GM18868 (cell line): Measurements from ENCODE around the gene CST2.
"Not testable (repeated sequence)": the region's sequence is repeated elsewhere in the genome, so short reads cannot be mapped to it uniquely, and the experiment has no call there.

Experiments
- ATAC-seq: cut with Tn5 transposase; IDR thresholded peaks from one replicate; pipeline ENCODE4 v1.9.1; 2021; ENCODE audit warnings: mild to moderate bottlenecking, moderate library complexity; ENCODE audit not compliant: unreplicated experiment

CST2 gene

DNA sequence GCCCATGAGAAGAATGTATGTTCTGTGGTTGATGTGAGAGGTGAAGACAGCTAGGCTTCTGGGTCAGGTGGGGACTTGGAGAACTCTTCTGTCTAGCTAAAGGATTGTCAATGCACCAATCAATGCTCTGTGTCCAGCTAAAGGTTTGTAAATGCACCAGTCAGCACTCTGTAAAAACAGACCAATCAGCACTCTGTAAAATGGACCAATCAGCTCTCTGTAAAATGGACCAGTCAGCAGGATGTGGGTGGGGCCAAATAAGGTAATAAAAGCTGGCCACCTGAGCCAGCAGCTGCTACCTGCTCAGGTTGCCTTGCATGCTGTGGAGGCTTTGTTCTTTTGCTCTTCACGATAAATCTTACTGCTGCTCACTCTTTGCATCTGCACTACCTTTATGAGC is 15.0 kb downstream of the CST2 start:
- ATAC-seq = not testable (repeated sequence)

DNA sequence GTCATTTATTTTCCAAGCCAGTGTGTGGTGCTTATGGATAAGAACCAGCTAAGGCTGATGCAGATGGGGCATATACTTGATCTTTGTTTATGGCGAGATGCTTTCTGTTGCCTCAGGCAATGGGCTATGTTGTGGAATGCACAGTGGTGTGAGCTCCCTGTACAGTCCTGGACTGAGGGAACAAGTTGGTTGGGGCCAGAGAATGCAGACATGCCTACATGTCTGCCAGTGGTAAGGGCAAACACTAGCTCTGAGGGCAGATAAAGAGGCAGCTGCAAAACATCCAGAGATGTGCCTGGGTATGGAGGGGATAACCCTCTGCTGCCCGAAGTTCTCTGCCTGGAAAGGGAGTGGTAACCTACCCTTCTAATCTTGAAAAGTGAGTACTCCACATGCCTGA is 16.2 kb downstream of the CST2 start:
- not testable (repeated sequence) for ATAC-seq

DNA sequence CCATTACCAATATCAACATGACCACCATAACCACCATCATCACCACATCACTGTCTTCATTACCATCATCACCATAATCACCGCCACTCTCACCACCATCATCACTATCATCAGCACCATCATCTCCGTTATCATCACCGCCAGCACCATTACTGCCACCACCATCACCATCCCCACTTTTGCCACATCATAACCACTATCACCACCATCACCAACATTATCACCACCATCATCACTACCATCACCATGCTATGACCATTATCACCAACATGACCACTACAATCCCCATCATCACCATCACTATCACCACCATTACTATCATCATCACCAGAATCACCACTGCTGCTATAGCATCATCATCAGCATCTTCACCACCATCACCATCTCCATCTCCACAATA is 25.7 kb downstream of the CST2 start:
- no peak for ATAC-seq

DNA sequence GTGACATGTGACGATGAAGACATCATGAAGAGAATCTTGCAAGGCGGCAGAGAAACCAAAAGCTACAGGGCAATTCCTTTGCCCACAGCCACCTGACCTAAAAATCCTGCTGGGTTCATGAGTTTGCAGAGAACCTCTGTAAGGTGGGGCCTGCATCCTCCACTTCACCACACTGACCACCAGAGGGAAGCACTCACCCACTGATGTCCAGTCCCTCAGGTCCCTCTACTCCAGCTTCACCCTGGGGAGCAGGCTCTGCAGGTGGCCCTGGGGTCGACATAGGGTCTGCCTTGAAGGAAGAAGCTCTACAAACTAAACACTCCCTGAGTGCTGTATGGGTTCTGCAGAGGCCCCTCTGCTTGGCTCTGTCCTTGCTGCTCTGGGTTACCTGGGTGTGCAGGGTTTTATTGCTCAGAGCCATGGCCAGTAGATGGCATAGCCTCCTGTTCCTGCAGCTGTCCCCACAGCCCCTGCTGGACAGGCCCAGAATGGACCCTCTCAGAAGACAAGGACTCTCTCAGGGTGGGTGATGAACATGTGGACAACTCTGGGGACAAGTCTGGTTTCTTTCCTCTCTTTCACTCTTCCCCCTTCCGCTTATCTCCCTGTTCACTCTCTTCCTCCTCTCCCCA is 27.2 kb downstream of the CST2 start:
- ATAC-seq = peak; percentile 84

DNA sequence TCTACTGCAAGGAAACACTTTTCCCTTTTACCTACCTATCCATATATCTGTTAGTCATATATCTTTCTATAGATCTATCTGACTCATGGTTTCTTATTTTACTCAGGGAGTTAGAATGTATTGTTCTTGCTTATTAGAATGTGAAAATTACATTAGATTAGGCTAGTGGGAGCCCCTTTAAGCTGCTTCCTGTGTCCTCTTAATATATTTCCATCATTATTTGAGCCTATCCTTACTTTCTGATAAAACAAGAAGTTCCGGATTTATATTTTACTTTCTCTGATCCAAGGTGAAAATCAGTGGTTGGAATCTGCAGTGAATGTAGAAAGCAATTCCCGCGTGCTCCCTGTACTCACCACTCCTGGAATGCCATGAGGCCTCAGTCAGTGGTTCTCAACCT is 31.0 kb downstream of the CST2 start:
- ATAC-seq = no peak

DNA sequence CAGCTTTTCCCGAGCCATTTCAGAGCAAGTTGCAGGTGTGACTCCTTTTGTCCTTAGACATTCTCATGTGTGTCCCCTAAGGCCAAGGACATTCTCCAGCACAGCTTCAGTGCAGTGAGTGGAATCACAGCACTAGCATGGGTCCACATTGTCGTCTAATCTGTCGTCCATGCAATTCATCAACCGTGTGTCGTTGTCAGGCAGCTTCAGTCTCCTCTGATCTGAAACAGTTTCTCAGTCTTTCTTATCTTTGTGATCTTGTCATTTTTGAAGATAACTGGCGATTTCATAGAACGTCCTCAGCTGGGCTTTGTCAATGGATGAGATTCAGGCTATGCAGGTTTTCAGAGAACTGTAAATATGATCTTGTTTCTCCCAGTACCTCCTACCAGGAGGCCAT is 31.7 kb downstream of the CST2 start:
- no peak for ATAC-seq

DNA sequence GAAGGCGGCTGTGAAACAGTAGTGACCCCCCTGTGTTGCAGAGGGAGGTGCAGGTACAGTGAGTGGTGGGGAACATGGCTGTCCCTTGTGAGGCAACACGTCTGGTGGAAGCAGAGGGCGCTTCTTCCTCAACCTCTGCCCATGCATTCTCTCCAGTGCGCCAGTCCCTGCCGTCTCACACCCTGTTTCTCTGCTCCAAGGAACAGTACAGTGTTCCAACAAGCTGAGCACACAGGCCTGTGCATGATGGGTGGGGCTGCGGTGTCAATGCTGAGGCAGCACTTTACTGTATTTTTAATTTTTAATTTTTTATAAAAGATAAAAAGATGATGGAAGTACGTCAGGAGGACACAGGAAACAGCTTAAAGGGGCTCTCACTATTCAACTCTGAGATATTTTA is 32.5 kb downstream of the CST2 start:
- no peak for ATAC-seq

DNA sequence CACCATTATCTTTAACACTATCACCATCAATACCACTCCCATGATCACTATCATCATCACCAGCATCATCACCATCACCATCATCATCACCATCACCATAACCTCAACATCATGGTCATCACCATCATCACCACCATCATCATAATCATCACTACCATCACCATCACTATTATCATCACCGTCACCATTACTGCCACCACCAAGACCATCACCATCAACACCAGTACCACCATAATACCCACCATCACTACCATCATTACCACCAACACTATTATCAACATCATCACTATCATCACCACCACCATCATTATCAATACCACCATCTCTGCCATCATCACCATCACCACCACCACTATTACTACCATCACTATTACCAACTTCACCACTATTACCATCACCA is 43.1 kb downstream of the CST2 start:
- no peak for ATAC-seq

DNA sequence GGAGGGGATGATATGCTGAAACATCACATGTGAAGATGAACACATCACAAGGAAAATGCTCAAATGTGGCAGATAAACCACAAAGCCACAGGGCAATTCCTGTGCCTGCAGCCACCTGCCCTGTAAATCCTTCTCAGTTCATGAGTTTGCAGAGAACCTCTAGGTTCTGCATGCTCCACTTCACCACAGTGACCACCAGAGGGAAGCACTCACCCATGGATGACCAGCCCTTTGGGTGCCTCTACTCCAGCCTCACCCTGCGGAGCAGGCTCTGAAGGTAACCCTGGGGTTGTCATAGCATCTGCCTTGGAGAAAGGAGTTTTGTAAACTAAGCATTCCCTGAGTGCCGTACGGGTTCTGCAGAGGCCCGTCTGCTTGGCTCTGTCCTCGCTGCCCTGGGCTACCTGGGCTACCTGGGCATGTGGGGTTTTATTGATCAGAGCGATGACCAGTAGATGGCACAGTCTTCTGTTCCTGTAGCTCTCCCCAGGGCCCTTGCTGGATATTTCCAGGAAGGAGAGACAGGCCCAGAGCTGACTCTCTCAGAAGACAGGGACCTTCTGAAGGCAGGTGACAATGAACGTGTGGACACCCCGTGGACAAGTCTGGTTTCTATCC is 44.1 kb downstream of the CST2 start:
- ATAC-seq = no peak

DNA sequence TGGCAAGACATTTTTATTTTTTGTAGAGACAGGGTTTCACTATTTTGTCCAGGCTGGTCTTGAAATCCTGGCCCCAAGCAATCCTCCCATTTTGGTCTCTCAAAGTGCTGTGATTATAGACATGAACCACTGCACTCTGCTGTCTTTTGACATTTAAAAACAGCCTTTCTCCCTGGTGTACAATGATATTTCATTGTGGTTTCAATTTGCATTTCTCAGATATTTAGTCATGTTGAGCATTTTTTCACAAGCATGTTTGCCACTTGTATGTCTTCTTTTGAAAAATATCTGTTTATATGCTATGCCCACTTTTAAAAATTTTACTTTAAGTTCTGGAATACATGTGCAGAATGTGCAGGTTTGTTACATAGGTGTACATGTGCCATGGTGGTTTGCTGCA is 47.9 kb downstream of the CST2 start:
- not testable (repeated sequence) for ATAC-seq

DNA sequence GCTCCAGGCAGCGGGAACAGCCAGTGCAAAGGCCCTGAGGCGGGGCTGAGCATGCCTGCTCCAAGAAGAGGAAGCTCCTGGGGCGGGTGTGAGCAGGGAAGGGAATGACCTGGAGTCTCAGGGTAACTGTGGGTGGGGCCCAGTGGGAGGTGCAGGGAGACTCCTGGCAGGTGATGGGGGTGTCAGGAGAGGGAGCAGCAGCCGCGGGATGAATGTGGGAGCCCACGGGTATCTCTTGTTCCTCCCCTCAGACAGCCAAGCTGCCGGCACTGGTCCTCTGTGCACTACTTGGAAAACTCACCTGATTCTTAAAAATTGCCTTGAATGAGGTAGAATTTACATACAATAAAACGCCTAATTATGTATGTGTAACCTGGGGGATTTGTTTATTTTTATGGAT is 49.1 kb downstream of the CST2 start:
- not testable (repeated sequence) for ATAC-seq

DNA sequence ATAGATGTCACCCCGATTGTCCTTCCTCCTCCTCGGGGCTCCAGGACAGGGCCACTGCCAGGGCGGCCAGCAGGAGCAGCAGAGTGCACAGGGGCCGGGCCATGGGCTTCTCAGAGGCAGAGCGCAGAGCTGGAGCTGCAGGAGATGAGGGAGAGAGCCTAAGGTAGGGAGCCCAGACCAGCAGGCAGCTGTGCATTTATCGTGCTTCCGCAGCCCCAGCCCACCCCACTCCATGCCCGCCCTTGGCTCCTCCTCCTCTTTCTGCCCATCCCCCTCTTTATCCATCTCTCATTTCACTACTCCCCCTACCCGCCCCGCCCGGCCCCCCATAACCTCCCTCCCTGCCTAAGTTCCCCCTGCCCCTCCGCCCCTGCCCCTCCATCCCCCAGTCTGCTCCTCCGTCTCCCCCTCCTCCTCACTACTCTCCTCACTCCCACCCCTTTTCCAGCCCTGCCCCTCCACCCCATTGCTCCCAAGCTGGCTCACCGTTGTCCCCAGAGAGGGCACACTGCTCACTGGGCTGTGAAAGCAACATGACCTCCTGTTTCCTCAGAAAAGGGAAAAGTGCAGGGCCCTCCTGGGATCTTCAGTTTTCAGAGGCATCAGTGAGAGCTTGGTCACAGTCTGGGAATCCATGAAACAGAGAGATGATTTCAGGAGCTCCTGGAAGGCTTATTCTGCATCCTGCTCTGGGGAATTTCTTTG is 50.3 kb downstream of the CST2 start:
- ATAC-seq = no peak

DNA sequence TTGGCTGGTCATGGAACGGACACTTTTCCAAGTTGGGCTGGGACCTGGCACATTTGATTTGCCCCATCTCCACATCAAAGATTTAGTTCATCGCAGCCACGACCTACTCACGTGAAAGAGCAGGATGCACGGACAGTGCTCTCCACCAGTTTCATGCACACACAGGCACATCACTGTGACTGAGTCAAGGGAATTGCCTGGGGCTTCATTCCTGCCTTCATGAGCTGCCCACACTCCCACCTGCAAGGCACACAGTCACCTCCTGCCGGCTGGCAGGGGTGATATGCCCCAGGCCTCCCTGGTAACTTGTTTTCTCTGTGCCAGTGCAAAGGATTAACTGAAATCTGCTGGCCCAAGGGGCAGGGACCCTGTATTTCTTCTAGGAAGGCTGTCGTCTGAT is 52.4 kb downstream of the CST2 start:
- ATAC-seq = no peak
